HK-2 (cell line): Measurements from ENCODE around the gene C4orf33.
"Not testable (repeated sequence)": the region's sequence is repeated elsewhere in the genome, so short reads cannot be mapped to it uniquely, and the experiment has no call there.

Source experiments
- DNase-seq: peaks from one replicate; pipeline ENCODE4 v3.0.0-alpha.2; 2018; ENCODE audit not compliant: unreplicated experiment

C4orf33 gene, protein sequence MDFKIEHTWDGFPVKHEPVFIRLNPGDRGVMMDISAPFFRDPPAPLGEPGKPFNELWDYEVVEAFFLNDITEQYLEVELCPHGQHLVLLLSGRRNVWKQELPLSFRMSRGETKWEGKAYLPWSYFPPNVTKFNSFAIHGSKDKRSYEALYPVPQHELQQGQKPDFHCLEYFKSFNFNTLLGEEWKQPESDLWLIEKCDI

DNA sequence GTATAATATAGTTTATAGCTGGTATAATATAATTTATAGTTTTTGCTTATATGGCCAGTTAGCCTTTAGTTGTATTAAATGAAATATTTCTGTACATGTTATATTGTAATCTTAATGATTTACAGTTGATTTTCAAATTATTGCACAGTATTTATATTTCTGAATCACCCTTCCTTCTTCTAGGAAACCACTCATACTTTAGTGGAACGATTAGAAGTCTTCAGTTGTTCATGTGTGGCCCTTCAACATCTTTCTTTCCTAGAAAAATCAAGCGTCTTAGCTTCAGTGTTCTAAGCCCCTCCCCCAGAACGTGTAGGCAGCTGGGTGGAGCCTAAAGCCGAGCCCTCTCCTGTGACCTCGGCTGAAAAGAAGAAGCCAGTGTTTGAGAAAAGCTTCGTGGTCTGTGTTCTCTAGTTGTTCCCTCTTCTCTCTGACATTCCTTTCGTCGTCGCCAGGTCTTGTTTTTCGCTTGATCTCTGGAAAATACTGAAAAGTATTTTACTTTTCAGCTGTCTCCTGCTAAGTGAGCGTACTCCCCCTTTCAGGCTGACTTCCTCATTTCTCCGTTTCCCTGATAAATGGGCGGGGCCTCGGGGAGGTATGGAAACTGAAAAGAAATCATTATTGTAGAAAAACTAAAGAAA is at the start of gene C4orf33:
Gene C4orf33 (plus strand): TSS at position 342 of the 644 bp plus-strand sequence. CDS start 6,459 bp downstream, outside the sequence.
- peak; percentile 54 for DNase-seq

DNA sequence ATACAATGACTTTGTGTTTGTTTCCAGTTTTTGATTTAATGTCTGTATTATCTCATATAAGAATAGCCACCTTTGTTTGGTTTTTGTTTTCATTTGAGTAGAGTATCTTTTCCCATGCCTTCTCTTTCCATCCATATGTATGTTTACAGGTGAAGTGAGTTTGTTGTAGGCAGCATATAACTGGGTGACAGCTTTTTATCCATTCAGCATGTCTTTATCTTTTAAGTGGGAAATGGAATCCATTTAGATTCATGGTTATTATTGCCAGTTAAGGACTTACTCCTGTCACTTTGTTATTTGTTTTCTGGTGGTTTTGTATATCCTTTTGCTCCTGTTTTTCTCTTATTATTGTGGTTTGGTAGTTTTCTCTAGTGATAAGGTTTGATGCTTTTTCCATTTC is 36.9 kb upstream of the C4orf33 start:
- DNase-seq: no peak

DNA sequence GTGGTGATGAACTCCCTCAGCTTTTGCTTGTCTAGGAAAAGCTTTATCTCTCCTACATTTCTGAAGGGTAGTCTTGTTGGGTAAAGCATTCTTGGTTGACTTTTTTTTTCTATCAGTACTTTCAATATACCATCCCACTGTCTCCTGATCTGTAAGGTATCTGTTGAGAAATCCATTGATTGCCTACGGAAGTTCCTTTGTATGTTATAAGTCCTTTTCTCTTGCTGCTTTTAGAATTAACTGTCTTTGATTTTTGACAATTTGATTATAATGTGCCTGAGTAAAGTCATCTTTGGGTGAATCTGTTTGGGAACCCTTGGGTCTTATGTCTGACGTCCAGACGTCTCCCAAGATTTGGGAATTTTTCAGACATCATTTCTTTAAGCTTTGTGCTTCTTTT is 33.4 kb upstream of the C4orf33 start:
- DNase-seq: no peak

DNA sequence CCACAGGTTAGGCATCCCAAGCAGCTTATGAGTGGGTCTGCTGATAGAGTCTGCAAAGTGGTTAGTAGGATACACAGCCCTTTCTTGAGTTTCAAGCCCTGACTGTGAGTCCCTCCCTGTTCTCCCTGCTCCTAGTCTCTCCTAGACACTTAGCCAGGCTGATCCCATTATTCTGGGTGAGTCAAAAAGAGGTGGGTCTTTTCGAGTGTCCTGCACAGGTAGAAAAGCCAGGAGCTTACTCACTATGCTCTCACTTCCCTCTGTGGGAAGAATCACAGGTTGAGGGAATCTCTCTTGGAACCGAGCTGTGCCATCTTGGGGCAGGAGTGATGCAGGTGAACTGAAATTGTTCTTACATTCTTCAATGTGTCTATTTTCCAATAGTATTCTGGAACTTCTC is 32.3 kb upstream of the C4orf33 start:
- no peak for DNase-seq

DNA sequence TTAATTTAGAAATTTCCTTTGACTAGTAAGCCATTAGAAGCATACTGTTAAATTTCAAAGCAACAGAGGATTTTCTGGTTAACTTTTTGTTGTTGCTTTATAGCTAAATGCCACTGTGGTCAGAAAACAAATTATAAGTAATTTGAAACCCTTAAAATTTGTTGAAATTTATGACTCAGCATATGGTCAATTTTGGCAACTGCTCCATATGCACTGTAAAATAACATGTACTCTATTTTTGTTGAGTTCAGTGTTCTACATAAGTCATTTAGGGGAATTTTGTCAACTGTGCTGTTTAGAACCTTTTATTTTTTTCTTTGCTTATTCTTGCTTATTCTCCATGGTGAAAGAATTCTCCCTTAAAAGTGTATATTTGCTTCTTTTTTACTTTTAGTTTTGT is 31.2 kb upstream of the C4orf33 start:
- no peak for DNase-seq

DNA sequence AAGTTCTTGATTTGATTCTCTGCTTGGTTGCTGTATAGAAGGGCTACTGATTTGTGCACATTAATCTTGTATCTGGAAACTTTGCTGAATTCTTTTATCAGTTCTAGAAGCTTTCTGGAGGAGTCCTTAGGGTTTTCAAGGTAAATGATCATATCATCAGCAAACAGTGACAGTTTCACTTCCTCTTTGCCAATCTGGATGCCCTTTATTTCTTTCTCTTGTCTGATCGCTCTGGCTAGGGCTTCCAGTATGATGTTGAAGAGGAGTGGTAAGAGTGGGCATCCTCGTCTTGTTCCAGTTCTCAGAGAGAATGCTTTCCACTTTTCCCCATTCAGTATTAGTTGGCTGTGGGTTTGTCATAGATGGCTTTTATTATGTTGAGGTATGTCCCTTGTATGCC is 26.4 kb upstream of the C4orf33 start:
- DNase-seq: not testable (repeated sequence)

DNA sequence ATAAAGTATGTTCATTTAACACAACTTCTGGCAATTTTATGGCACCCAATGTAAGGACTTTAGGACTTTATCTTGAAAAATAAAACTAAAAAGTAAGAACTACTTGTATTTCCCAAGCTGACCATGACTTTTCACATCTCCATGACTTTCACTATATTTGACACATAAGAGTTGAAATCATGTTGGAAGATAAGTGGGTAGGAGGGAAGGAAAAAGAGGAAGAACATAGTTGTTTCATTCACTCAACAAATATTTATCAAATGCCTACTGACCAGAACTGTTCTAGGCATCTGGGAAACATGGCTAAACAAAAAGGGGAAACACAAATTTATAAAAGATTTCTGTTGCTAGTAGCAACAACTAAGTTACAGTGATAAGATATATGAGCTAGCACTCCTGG is 18.6 kb upstream of the C4orf33 start:
- no peak for DNase-seq

DNA sequence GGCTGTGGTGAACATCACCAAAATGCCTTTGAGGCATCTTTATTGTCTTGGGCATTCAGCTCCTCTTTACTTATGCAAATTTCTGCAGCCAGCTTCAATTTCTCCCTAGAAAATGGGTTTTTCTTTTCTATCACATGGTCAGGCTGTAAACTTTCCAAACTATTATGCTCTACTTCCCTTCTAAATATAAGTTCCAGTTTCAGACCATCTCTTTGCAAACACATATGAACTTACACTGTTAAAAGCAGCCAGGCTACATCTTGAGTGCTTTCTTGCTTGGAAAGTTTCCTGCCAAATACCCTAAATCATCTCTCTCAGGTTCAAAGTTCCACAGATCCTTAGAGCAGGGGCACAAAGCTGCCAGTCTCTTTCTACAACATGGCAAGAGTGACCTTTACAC is 15.8 kb upstream of the C4orf33 start:
- no peak for DNase-seq

DNA sequence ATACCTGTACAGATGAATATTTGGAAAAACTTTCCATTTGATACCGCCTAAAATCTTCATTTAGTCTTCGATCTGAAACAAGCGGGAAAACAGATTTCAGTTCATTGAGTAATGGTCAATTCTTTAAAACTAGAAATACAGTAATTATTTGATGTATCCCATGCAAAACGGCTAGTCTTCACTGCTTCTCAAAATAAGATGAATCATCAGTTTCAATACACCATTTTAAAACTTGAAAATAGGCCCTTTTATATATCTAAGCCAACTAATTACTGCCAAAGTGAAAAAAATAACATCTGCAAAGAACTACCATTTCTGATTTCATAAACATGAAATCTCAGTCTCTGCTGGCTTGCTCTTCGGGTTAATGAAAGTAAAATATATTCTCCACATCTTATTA is 13.7 kb upstream of the C4orf33 start:
- no peak for DNase-seq

DNA sequence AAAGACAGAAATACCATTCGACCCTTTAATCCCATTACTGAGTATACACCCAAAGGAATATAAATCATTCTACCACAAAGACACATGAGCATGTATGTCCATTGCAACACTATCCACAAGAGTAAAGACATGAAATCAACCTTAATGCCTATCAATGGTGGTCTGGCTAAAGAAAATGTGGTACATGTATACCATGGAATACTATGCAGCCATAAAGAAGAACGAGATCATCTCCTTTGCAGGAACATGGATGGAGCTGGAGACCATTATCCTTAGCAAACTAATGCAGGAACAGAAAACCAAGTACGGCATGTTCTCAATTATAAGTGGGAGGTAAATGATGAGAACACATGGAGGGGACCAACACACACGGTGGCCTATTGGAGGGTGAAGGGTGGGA is 10.5 kb upstream of the C4orf33 start:
- no peak for DNase-seq

DNA sequence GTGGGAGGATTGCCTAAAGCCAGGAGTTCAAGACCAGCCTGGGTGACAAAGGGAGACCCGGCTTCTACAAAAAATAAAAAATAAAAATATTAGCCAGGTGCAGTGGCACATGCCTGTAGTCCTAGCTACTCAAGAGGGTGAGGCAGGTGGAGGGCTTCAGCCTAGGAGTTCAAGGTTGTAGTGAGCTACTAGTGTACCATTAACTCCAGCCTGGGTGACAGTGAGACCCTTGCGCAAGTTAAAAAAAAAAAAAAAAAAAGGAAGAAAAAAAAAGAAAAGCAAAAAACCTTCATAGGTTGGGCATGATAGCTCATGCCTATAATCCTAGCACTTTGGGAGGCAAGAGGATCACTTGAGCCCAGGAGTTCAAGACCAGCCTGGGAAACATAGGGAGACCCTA is 8.4 kb upstream of the C4orf33 start:
- no peak for DNase-seq

DNA sequence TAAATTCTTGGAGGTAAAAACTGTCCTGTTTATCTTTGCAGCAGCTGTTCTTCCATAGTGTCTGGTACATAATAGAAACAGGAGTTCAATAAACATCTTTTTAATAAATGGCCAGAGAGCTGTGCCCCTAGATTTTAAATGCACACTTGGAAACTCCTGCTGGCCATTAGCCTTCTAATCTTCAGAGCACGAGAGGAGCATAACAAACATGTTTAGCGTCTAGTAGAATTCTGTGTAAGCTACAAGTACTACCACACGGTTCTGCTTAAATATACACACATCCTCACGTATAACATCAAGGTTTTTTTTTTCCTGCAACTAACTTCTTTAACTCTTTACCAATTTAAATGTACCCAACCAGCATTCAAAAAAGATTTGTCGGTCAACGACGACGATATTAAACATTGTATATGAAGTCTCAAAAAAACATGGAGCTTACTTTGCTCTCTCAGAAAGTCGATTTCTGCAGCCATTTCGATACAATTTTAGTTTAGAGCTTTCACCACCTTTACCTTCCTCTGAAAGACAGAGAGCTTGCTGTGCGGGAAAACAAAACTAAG is 3.2 kb upstream of the C4orf33 start:
- no peak for DNase-seq

DNA sequence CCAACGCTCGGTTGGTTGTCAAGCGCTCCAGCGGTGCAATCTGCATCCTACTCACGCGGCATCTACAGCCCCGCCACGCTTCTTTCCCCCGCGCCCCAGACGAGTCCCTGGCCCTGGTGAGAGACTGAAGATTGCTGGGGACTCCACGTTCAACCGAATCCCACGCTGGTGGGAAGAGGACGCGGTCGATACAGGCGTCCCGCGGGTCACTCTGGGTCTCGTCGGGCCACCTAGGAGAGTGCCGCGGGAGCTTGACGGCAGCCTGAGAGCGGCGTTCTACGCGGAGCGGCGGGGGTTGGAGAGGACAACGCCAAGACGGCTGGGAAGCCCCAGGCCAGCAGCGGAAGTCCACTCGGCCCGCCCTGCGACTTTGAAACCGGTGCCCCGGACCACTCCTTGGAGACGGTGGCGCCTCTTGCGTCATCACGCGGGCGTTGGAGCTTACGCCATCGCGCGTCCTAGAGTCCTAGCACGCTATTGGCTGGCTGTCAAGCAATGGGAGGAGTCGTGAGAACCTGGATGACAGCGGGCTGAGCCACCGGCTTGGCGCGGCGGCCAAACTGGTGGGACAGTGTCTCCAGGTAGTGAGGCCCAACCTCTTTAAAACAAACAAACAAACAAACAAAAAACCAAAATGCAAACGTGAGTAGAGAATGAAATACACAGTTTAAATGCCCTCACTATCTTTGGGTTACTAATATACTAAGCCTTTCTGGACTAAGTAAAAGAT is 2.6 kb upstream of the C4orf33 start, which contains the start of gene SCLT1:
Gene SCLT1 (minus strand): TSS at position 349 of the 730 bp plus-strand sequence. CDS start 436 bp downstream, outside the sequence.
- DNase-seq: peak; percentile 98

DNA sequence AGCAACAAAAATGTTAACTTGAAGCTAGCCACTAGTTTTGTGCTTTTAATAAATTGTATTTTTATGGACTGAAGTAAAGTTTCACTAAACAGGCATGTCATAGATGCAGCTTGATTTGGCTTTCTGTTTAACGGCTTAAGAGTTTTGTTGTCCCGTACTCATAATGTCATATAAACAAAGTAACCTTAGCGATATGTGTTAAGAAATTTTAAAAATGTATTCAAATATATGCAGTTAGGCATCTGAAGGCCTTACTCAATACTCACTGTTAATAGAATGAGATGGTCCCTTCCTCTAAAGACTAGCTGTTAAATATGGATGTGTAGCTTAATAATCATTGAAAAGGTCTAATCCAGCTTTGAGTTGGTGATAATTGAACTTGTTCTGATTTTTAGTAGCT is 1.6 kb upstream of the C4orf33 start:
- DNase-seq: no peak

DNA sequence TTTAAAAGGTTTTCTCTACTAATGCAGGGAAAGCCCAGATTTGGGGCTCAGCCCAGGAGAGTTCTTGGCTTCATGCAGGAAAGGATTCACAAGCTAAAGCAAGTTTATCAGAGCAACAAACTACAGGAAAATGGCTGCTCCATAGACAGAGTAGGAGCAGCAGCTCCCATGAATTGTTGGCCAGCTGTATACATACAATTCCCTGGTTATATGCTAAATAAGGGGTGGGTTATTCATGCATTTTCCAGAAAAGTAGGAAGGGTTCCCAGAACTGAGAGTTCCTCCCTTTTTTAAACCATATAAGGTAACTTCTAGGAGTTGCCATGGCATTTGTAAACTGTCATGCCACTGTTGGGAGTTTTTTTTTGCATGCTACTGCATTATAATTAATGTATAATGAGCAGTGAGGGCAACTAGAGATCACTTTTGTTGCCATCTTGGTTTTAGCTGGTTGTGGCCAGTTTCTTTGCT is 2.6 kb downstream of the C4orf33 start:
- no peak for DNase-seq

DNA sequence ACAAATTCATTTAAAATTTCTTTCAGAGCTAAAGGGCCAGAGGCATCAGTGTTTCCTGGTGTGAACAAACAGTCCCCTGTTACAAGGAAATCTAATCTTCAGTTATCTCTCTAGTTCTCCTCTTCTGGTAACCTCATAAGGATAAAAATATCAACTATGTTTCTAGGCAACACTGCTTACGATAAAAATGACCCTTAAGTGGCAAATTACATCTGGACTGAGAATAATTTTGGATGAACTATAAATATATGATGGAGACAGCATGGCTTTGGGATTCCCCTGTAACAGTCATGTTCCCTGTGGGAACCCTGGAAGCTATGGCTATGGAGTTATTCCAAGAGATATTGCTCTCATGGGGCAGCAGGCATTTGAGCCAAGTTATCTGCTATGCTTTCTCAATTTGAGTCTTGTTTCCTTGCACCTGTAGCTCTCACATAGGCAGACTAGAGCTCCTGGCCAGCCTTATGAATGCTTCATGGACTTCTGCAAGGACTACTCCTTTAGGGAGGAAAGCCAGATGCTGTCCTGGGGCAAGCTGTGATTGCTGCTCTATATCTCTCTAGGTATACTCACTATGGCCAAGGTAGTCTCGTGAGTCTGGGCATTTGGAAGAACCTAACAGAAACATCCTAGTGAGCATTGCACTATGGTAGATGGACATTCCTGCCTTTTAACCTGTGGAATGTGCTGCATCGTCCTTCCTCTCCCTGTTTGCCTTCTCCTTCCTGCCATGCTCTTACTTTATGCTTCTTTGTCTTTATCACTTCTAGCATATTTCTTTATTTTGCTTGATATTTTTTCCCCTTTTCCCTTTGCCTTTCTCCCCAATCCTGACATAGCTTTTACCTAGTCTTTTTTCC is 14.2 kb downstream of the C4orf33 start:
- no peak for DNase-seq

DNA sequence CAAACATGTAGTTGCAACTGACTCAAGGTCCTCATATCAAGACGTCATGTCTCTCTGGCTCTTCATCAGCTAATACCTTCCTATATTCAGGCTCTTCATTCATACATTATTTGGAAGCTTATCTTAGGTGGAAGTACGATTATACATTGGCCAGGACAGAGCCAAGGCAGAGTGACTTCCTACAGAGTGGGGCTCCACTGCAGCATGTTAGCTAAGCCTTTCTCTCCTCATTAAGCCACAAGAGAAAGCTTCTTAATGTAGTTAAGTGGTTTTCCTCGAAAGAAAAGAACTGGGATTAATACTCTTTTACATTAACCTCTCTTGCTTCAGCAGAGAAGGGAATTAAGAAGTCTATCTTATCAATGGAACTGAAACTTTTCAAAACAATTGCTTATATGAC is 15.0 kb downstream of the C4orf33 start:
- no peak for DNase-seq

DNA sequence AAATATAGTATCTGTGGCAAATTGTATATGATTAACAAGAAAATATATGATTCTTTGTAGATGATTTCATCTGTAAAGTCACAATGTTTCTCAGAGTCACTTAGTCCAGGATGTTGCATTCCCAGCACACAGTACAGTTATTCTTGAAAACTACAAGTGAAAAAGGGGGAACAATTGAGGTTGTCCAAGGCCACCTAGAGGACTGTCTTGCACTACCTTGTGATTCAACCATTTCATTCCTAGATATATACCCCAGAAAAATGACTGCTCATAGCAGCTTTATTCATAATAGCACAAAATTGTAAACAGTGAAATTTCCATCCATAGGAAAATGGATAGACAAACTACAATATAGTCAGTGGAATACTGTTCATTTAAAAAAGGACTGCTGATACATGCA is 16.0 kb downstream of the C4orf33 start:
- DNase-seq: no peak

DNA sequence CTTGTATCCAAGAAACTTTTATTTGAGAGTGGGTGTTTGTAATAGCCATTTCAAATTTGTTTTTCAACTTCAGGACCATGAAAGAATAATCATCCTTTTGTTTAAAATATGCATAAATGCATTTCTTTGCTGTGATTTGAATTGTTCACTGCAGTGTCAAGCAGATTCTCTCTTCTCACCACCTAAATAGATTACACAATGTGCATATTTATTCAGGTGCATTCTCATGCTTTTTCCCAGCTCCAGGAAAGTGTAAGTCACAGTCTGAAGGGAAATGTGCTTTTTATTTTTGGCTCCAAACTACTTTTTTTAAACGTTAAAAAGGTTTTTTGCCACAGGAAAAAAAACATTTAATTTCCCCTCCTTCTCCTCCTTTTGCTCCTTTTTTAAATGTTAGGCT is 17.5 kb downstream of the C4orf33 start:
- DNase-seq: no peak

DNA sequence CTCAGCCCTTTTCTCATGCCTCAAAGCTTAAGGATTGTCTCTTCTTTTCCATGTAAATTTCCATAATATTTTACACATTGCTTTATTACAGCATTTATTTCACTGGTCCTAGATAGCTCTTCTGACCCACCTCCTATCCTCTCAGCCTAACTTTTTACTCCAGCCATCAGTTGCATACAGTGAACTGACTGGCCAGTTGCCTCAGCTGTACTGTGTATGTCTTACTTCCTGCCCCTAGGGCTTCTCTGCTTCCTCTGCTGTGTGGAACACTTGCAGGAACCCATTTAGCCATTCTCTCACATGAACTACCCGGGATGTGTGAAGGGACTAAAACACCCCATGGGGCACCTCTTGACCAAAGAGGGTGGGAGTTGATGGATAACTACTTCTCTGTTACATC is 18.0 kb downstream of the C4orf33 start:
- no peak for DNase-seq

DNA sequence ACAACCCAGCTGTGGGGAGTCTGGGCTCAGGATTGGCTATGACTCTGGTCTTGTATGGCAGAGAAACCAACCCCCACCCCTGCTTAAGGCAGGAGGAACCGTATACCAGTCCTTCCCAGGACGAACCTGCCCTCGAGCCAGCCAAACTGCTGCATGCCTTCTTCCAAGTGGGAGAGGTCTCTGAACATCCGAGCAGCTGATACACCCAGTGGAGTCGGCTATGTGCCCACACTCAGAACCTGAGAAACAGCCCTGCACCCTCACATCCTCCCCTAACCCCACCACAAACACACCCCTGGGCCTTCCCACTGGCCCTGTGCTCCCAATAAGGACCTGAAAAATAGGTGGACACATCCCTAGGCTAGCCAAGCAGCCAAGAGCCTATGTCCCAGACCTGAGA is 21.8 kb downstream of the C4orf33 start:
- no peak for DNase-seq

DNA sequence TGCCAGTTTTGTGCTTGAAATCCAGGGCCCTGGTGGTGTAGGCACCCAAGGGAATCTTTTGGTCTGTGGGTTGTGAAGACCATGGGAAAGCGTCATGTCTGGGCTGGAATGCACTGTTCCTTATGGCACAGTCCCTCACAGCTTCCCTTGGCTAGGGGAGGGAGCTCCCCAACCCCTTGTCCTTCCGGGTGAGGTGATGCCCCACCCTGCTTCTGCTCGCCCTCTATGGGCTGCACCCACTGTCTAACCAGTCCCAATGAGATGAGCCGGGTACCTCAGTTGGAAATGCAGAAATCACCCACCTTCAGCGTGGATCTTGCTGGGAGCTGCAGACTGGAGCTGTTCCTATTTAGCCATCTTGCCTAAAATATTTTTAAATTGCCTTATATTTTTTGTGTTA is 30.7 kb downstream of the C4orf33 start:
- DNase-seq: not testable (repeated sequence)
